Gastroesophageal sphincter (tissue), 4 donors: ENCODE data around the gene SPC25. TPM values are rescaled to one million over a fixed set of nuclear protein-coding genes. Genes with fewer than 3 reads are reported as not detected.
A peak's percentile ranks its signal among the peaks of the same experiment; 100 is the strongest.

Experiments
- ATAC-seq: fragments of 150-250 bp; one replicate; pipeline ENCODE4 v1.9.1; 2016; ENCODE audit warnings: mild to moderate bottlenecking, moderate library complexity
- H3K27ac ChIP-seq, 4 donors: fragments of 200-600 bp; sonication (generic) in 3 of 4; 1 replicate in 3 of 4; 2 replicates in 1 of 4; pipeline ENCODE4 v1.5.1; 2016 to 2019
- H3K27me3 ChIP-seq: fragments of 200-600 bp; sonication (generic); one replicate; pipeline ENCODE4 v1.5.1; 2019
- H3K36me3 ChIP-seq, 2 donors: fragments of 200-600 bp; sonication (generic); one replicate each; pipeline ENCODE4 v1.5.1; 2019; ENCODE audit warnings: control low read depth in 1 of 2
- H3K4me1 ChIP-seq, 3 donors: fragments of 200-600 bp; sonication (generic); 1 replicate in 2 of 3; 2 replicates in 1 of 3; pipeline ENCODE4 v1.5.1; 2016 to 2019; ENCODE audit warnings: control low read depth in 2 of 3
- H3K4me3 ChIP-seq, 2 donors: fragments of 200-600 bp; sonication (generic); one replicate each; pipeline ENCODE4 v1.5.1; 2019; ENCODE audit warnings: mild to moderate bottlenecking in 1 of 2, moderate library complexity in 1 of 2
- H3K9me3 ChIP-seq, 3 donors: fragments of 200-600 bp; sonication (generic); one replicate each; pipeline ENCODE4 v1.5.1; 2017 to 2019; ENCODE audit warnings: control low read depth in 2 of 3
- CTCF ChIP-seq, 4 experiments: fragments of 200-600 bp in 2 of 4; fragments of 450-650 bp in 2 of 4; sonication (generic) in 1 of 4; IDR thresholded peaks; one replicate each; pipeline ENCODE4 v1.5.1; 2017 to 2019; ENCODE audit warnings: antibody characterized with exemption in 4 of 4, mild to moderate bottlenecking in 2 of 4, moderate library complexity in 2 of 4
- EP300 ChIP-seq: sonication (generic); formaldehyde crosslinking; IDR thresholded peaks from one replicate; pipeline ENCODE4 v1.6.1; 2017; ENCODE audit warnings: antibody characterized with exemption, mild to moderate bottlenecking
- POLR2A ChIP-seq, 2 donors: fragments of 450-650 bp; IDR thresholded peaks; one replicate each; pipeline ENCODE4 v1.6.1; 2017; ENCODE audit warnings: antibody characterized with exemption in 2 of 2, mild to moderate bottlenecking in 2 of 2, moderate library complexity in 1 of 2
- POLR2AphosphoS5 ChIP-seq: sonication (generic); formaldehyde crosslinking; IDR thresholded peaks from one replicate; pipeline ENCODE4 v1.6.1; 2017; ENCODE audit warnings: antibody characterized with exemption
- WGBS, 2 donors: methylation state at CpG; one replicate each; pipeline ENCODE4 v1.1.5; 2018; ENCODE audit warnings: low coverage in 1 of 2; 5-methylcytosine and 5-hydroxymethylcytosine counted together
- total RNA-seq, 4 donors: library from RNA; depleted of rRNA; stranded (reverse); fragments of >200 nt; gene quantifications; one replicate each; pipeline ENCODE4 v1.1.0, GENCODE V29; 2016

The SPC25 gene
- total RNA-seq, result not detected

- WGBS, 2 donors, result 0 to 1% methylated on average over 11 to 31 of the region's 38 CpGs
- Histone ChIP-seq H3K27ac (peak within 1 kb of the TSS in 1 of 4 donors; percentile 32), H3K36me3 (no peaks in the 10 kb centered on the region), H3K4me3 (peak within 1 kb of the TSS; percentile 27 to 50), H3K4me1 (peaks cover 0 to 13% (median 0%) of the 10 kb centered on the region in 3 donors), H3K27me3 (no peaks in the 10 kb centered on the region), H3K9me3 (no peaks in the 10 kb centered on the region)
- TF ChIP-seq EP300 (no peak), CTCF (IDR thresholded peaks at IDR 0.05) (peak in 3 of 4 experiments; percentile 12 to 46 (median 23))
- ATAC-seq, result peak; percentile 96
Measured at GRCh38 chr2:168890006-168890782, at the start of gene SPC25. SPC25 (minus strand) TSS chr2:168890430; CDS start chr2:168889519, 911 bp downstream.

GRCh38 chr2:168939918-168940317, 49.7 kb upstream of the SPC25 start:
- H3K27ac ChIP-seq, result no peak overlapping the region

GRCh38 chr2:168939061-168939460, 48.8 kb upstream of the SPC25 start:
- no peak overlapping the region for H3K4me3 ChIP-seq
- H3K27ac ChIP-seq, result no peak overlapping the region
- H3K4me1 ChIP-seq, result no peaks in the 10 kb centered on the region
- no peaks in the 10 kb centered on the region for H3K36me3 ChIP-seq
- no peak for TF ChIP-seq POLR2AphosphoS5
- TF ChIP-seq POLR2A (IDR thresholded peaks at IDR 0.05), result no peak
- TF ChIP-seq CTCF (IDR thresholded peaks at IDR 0.05), result no peak
- no peak for TF ChIP-seq EP300
- WGBS, 2 donors, result 75 to 100% methylated on average over 1 of the region's 1 CpG
- H3K9me3 ChIP-seq, result no peaks in the 10 kb centered on the region
- H3K27me3 ChIP-seq, result no peaks in the 10 kb centered on the region
- no peak for ATAC-seq

More at GRCh38 chr2:168939918-168940317, 49.7 kb upstream of the SPC25 start:
- Histone ChIP-seq H3K4me1 (no peaks in the 10 kb centered on the region), H3K27me3 (no peaks in the 10 kb centered on the region), H3K9me3 (no peaks in the 10 kb centered on the region), H3K4me3 (no peak overlapping the region), H3K36me3 (no peaks in the 10 kb centered on the region)
- no peak for TF ChIP-seq POLR2AphosphoS5
- TF ChIP-seq CTCF (IDR thresholded peaks at IDR 0.05), result no peak
- TF ChIP-seq EP300, result no peak
- no peak for TF ChIP-seq POLR2A (IDR thresholded peaks at IDR 0.05)
- 85 to 86% methylated on average over 3 to 4 of the region's 4 CpGs for WGBS, 2 donors
- no peak for ATAC-seq

GRCh38 chr2:168935810-168936581, 45.8 kb upstream of the SPC25 start:
- H3K27ac ChIP-seq, result no peak overlapping the region
- ATAC-seq, result no peak
- no peaks in the 10 kb centered on the region for H3K36me3 ChIP-seq
- H3K9me3 ChIP-seq, result no peaks in the 10 kb centered on the region
- TF ChIP-seq EP300 (no peak), POLR2AphosphoS5 (no peak), CTCF (IDR thresholded peaks at IDR 0.05) (no peak), POLR2A (IDR thresholded peaks at IDR 0.05) (no peak)
- no peaks in the 10 kb centered on the region for H3K27me3 ChIP-seq
- WGBS, 2 donors, result 66 to 71% methylated on average over 5 to 13 of the region's 14 CpGs
- H3K4me3 ChIP-seq, result no peak overlapping the region
- H3K4me1 ChIP-seq, result no peaks in the 10 kb centered on the region
